Mucosa of gallbladder (tissue), 1 donor: Measurements from ENCODE around the gene NCOR2. TPM values are rescaled to one million over a fixed set of nuclear protein-coding genes. Genes with fewer than 3 reads are reported as not detected.
A peak's percentile ranks its signal among the peaks of the same experiment; 100 is the strongest.

Experiments used
- DNase-seq: peaks from one replicate; pipeline ENCODE4 v3.0.0-alpha.2; 2020; ENCODE audit warnings: low spot score
- total RNA-seq: library from RNA; stranded (reverse); gene quantifications from one replicate; pipeline ENCODE4 v1.2.1, GENCODE V29; 2021
- donor health status: DM: no; HTN: no; CAD: no.

Gene NCOR2
- total RNA-seq, 1 donor from 2014 or later, result 210 TPM

- no peak for DNase-seq
These were observed 39.4 kb downstream of the NCOR2 start for GRCh38 chr12:124527861-124528561.

GRCh38 chr12:124525927-124526692 lies 41.3 kb downstream of the NCOR2 start:
- no peak for DNase-seq

- no peak for DNase-seq
These were observed 42.0 kb downstream of the NCOR2 start for GRCh38 chr12:124525455-124525854.

GRCh38 chr12:124524231-124524925 lies 43.0 kb downstream of the NCOR2 start:
- DNase-seq, result no peak

GRCh38 chr12:124523071-124523470 lies 44.3 kb downstream of the NCOR2 start:
- no peak for DNase-seq

GRCh38 chr12:124520907-124521306 lies 46.5 kb downstream of the NCOR2 start:
- DNase-seq, result no peak

- peak; percentile 82 for DNase-seq
These were observed 47.1 kb downstream of the NCOR2 start for GRCh38 chr12:124520265-124520701.

GRCh38 chr12:124519746-124520145 lies 47.7 kb downstream of the NCOR2 start:
- no peak for DNase-seq

GRCh38 chr12:124518051-124518932 lies 49.1 kb downstream of the NCOR2 start:
- peak; percentile 99 for DNase-seq
